Fibroblast of gingiva (primary cell): Measurements from ENCODE around the gene HINFP.
"Not testable (repeated sequence)": the region's sequence is repeated elsewhere in the genome, so short reads cannot be mapped to it uniquely, and the experiment has no call there.

ENCODE experiments used
- DNase-seq: peaks from one replicate; pipeline ENCODE4 v3.0.0-alpha.2; 2011; ENCODE audit warnings: low read depth

The HINFP gene

GRCh38 chr11:119117004-119117706 is 4.2 kb upstream of the HINFP start:
- no peak for DNase-seq

GRCh38 chr11:119118227-119118626 is 3.2 kb upstream of the HINFP start:
- no peak for DNase-seq

- DNase-seq, result no peak
Observed at GRCh38 chr11:119118946-119119345, 2.4 kb upstream of the HINFP start.

- peak; percentile 57 for DNase-seq
Observed at GRCh38 chr11:119120639-119121007, 757 bp upstream of the HINFP start.

GRCh38 chr11:119121811-119122124 is 388 bp downstream of the HINFP start:
- no peak for DNase-seq

GRCh38 chr11:119125821-119126220 is 4.4 kb downstream of the HINFP start:
- no peak for DNase-seq

GRCh38 chr11:119126675-119127268 is 5.4 kb downstream of the HINFP start:
- DNase-seq, result no peak

- no peak for DNase-seq
Observed at GRCh38 chr11:119130662-119131061, 9.3 kb downstream of the HINFP start.

- no peak for DNase-seq
Observed at GRCh38 chr11:119134389-119134978, 13.1 kb downstream of the HINFP start.

- DNase-seq, result not testable (repeated sequence)
Observed at GRCh38 chr11:119139276-119139675, 17.9 kb downstream of the HINFP start.

- DNase-seq, result peak; percentile 45
Observed at GRCh38 chr11:119144825-119145486, 23.6 kb downstream of the HINFP start.

- peak; percentile 34 for DNase-seq
Observed at GRCh38 chr11:119145551-119145950, 24.2 kb downstream of the HINFP start.

GRCh38 chr11:119147604-119148333 is 26.4 kb downstream of the HINFP start:
- DNase-seq, result no peak

GRCh38 chr11:119148720-119149017 is 27.3 kb downstream of the HINFP start:
- no peak for DNase-seq

GRCh38 chr11:119149018-119149785 is 27.8 kb downstream of the HINFP start, which contains the start of gene ABCG4:
Gene ABCG4 (plus strand): TSS chr11:119149052. CDS start chr11:119149966, 914 bp downstream.
- DNase-seq, result no peak

GRCh38 chr11:119149786-119150275 is 28.5 kb downstream of the HINFP start:
- no peak for DNase-seq

GRCh38 chr11:119152043-119152442 is 30.7 kb downstream of the HINFP start:
- no peak for DNase-seq

- no peak for DNase-seq
Observed at GRCh38 chr11:119152604-119153003, 31.2 kb downstream of the HINFP start.

- DNase-seq, result no peak
Observed at GRCh38 chr11:119153049-119153818, 31.9 kb downstream of the HINFP start.

GRCh38 chr11:119154178-119154577 is 32.8 kb downstream of the HINFP start:
- no peak for DNase-seq
